ENCODE measurements around the gene YDJC.
"Not testable (repeated sequence)": the region's sequence is repeated elsewhere in the genome, so short reads cannot be mapped to it uniquely, and the experiment has no call there.

YDJC gene

DNA sequence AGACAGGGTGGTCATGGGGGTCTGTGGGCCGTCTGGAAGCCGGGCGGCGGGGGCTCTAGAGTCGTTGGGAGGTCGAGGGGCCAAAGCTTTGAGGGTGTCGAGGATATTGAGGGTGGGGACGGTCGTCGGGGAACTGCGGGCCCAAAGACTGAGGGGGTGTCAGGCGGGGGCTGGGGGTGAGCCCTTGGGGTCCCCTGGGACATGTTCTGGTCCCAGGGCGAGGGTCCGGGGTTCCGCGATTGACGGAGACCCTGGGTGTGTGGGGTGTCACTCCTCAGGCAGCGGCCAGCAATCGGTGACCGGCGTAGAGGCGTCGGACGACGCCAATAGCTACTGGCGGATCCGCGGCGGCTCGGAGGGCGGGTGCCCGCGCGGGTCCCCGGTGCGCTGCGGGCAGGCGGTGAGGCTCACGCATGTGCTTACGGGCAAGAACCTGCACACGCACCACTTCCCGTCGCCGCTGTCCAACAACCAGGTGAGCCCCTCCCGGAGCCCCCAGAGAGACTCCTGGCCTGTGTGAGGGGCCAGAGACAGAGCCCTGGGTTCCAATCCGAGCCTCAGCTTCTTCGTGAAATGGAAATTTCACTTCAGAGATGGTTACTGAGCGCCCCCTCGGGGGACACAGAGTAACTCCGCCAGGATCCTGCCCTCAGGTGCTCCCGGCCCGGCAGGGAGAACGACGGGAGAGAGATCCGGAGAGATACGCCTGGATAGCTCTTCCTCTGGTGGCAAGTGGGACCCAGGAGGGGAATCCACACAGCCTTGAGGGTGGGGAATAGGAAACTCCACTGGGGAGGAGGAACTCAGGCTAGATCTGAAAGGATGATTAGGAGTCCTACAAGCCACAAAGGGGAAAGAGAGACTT, 13.0 kb upstream of the YDJC start:
- Mint-ChIP-seq H3K36me3 (peaks cover 6% of the 10 kb centered on the region), H3K27me3 (no peaks in the 10 kb centered on the region), H3K4me3 (peak overlapping the region; percentile 78), H3K9me3 (no peaks in the 10 kb centered on the region), H3K4me1 (peaks cover 16% of the 10 kb centered on the region), H3K27ac (peak overlapping the region; percentile 22)
- ATAC-seq (ENCODE audit: low read depth) (peak; percentile 7), DNase-seq (ENCODE audit: low spot score in 2 of 2) (peak; percentile 52 to 62)

DNA sequence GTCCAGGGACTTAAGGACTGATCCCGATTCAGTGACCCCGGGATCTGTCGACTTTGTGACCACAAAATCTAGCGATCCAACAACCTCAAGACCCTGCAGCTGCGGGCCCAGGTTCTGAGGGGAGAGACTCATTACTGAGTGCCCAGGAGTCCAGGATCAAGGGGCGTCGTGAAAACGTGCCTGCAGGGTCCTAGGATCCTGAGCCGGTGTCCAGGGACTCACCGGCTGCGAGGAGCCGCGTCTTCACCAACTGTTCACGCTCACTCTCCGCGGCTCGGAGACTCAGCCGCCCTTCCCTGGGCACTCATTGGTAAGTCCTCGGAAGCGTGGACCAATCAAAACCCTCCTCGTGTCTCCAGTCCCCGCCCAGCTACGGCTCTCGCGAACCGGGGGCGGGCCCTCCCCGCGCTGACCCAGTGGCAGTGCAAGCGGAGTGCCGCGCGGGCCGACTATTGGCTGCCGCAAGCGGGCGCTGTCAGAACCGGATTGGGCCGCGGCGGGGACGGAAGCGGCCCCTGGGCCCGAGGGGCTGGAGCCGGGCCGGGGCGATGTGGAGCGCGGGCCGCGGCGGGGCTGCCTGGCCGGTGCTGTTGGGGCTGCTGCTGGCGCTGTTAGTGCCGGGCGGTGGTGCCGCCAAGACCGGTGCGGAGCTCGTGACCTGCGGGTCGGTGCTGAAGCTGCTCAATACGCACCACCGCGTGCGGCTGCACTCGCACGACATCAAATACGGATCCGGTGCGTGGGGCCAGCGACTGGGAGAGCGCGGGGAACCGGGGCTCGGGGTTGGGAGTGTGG, 12.2 kb upstream of the YDJC start, which contains the start of gene SDF2L1:
SDF2L1 (plus strand) TSS at position 514 of the 795 bp plus-strand sequence; CDS start at position 549, 35 bp downstream.
- ATAC-seq (ENCODE audit: low read depth) (peak; percentile 95), DNase-seq (ENCODE audit: low spot score in 2 of 2) (peak; percentile 95 to 97)
- Mint-ChIP-seq H3K4me3 (peak within 1 kb of the TSS; percentile 78), H3K27me3 (no peaks in the 10 kb centered on the region), H3K4me1 (peaks cover 16% of the 10 kb centered on the region), H3K9me3 (no peaks in the 10 kb centered on the region), H3K27ac (peak within 1 kb of the TSS; percentile 22), H3K36me3 (peaks cover 6% of the 10 kb centered on the region)

DNA sequence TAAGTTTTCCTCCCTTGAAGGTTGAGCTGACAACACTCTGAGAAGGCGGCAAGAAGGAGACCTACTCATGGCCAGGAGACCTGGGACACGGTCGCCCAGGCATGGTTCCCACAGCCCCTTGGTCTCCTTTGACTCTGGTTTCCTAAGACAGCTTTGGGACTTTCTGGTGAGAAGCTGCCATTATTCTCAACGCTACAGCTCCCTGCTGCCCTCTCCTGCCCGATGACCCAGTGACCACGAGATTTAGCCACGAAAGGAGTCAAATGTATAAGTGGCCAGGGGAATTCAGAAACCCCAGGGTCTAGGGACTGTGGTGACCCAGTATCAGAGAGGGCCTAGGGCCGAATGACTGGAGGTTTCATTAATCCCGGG, 11.6 kb upstream of the YDJC start:
- no peak for ATAC-seq (ENCODE audit: low read depth)
- no peak overlapping the region for H3K27ac Mint-ChIP-seq
- no peaks in the 10 kb centered on the region for H3K27me3 Mint-ChIP-seq
- peaks cover 11% of the 10 kb centered on the region for H3K4me1 Mint-ChIP-seq
- DNase-seq (ENCODE audit: low spot score in 2 of 2), result no peak
- H3K9me3 Mint-ChIP-seq, result no peaks in the 10 kb centered on the region
- peaks cover 4% of the 10 kb centered on the region for H3K36me3 Mint-ChIP-seq
- H3K4me3 Mint-ChIP-seq, result peak overlapping the region; percentile 78

GRCh38 chr22:21640810-21641209, 11.0 kb upstream of the YDJC start:
- H3K4me3 Mint-ChIP-seq, result no peak overlapping the region
- ATAC-seq (ENCODE audit: low read depth) (no peak), DNase-seq (ENCODE audit: low spot score in 2 of 2) (no peak)
- no peak overlapping the region for H3K27ac Mint-ChIP-seq
- peaks cover 10% of the 10 kb centered on the region for H3K4me1 Mint-ChIP-seq
- no peaks in the 10 kb centered on the region for H3K27me3 Mint-ChIP-seq
- no peaks in the 10 kb centered on the region for H3K9me3 Mint-ChIP-seq
- peaks cover 4% of the 10 kb centered on the region for H3K36me3 Mint-ChIP-seq

DNA sequence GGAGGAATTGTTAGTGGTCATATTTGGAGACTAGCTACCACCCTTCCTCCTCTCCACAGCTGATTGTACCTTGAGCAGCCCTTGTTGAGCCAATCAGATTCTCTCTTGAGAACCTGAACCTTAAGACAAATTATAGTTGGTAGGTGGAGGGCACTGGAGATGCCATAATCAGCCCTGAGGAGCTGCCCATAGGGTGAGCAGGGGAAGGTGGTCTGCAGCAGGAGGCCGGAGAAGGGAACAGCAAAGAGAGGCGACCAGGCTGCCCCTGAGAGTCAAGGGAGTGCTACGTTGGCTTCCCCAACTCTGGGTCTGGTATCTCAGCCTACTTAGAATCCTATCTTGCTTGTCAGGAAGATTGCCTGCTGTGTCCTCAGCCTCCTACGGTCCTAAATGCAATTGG, 9.5 kb upstream of the YDJC start:
- Mint-ChIP-seq H3K4me1 (peaks cover 10% of the 10 kb centered on the region), H3K27me3 (no peaks in the 10 kb centered on the region), H3K36me3 (peaks cover 4% of the 10 kb centered on the region), H3K4me3 (no peak overlapping the region), H3K9me3 (no peaks in the 10 kb centered on the region), H3K27ac (no peak overlapping the region)
- ATAC-seq (ENCODE audit: low read depth), result no peak
- DNase-seq (ENCODE audit: low spot score in 2 of 2), result no peak

DNA sequence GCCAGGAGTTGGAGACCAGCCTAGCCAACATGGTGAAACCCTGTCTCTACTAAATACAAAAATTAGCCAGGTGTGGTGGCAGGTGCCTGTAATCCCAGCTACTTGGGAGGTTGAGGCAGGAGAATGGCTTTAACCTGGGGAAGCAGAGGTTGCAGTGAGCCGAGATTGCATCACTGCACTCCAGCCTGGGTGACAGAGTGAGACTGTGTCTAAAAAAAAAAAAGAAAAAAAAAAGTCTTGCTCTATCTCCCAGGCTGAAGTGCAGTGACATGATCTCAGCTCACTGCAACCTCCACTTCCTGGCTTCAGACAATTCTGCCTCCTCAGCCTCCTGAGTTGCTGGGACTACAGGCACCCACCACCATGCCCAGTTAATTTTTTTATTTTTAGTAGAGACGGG, 7.6 kb upstream of the YDJC start:
- not testable (repeated sequence) for H3K4me1 Mint-ChIP-seq; H3K9me3 Mint-ChIP-seq; ATAC-seq (ENCODE audit: low read depth)

GRCh38 chr22:21636629-21637218, 6.9 kb upstream of the YDJC start:
- Mint-ChIP-seq H3K4me3 (no peak overlapping the region), H3K9me3 (no peaks in the 10 kb centered on the region), H3K4me1 (peaks cover 9% of the 10 kb centered on the region), H3K27me3 (no peaks in the 10 kb centered on the region), H3K27ac (no peak overlapping the region), H3K36me3 (no peaks in the 10 kb centered on the region)
- ATAC-seq (ENCODE audit: low read depth) (no peak), DNase-seq (ENCODE audit: low spot score in 2 of 2) (no peak)

More for the DNA sequence above, 7.6 kb upstream of the YDJC start:
- H3K4me3 Mint-ChIP-seq; H3K36me3 Mint-ChIP-seq; H3K27ac Mint-ChIP-seq; H3K27me3 Mint-ChIP-seq; DNase-seq (ENCODE audit: low spot score in 2 of 2): not testable (repeated sequence)

- DNase-seq (ENCODE audit: low spot score in 2 of 2) (no peak), ATAC-seq (ENCODE audit: low read depth) (no peak)
- Mint-ChIP-seq H3K36me3 (no peaks in the 10 kb centered on the region), H3K27ac (no peak overlapping the region), H3K27me3 (no peaks in the 10 kb centered on the region), H3K9me3 (no peaks in the 10 kb centered on the region), H3K4me1 (peaks cover 12% of the 10 kb centered on the region), H3K4me3 (no peak overlapping the region)
Observed at GRCh38 chr22:21635771-21636510, 6.1 kb upstream of the YDJC start.

DNA sequence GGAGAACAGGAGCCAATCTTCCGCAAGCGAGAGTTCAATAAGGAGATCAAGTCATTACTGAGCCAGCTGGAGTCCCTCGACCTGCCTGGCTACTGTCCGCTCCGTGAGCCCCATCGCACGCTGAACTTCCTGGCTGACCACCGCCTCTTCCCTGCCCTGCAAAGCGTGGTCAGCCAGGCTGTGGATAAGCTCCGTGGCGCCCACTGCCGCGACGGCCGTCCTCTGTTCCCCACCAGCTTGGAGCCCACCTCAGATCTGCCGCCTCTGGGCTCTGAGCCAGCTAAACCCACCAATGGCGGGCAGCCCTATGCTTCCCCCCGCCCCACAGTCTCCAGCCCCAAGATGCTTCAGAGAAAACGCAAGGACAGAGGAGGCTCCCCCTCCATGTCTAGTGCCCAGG, 5.0 kb upstream of the YDJC start:
- Mint-ChIP-seq H3K9me3 (no peaks in the 10 kb centered on the region), H3K4me3 (no peak overlapping the region), H3K4me1 (peaks cover 13% of the 10 kb centered on the region), H3K27me3 (no peaks in the 10 kb centered on the region), H3K36me3 (no peaks in the 10 kb centered on the region), H3K27ac (no peak overlapping the region)
- ATAC-seq (ENCODE audit: low read depth) (no peak), DNase-seq (ENCODE audit: low spot score in 2 of 2) (no peak)

GRCh38 chr22:21634081-21634480, 4.3 kb upstream of the YDJC start:
- H3K4me1 Mint-ChIP-seq, result peaks cover 14% of the 10 kb centered on the region
- no peak overlapping the region for H3K4me3 Mint-ChIP-seq
- ATAC-seq (ENCODE audit: low read depth) (no peak), DNase-seq (ENCODE audit: low spot score in 2 of 2) (no peak)
- no peaks in the 10 kb centered on the region for H3K27me3 Mint-ChIP-seq
- no peaks in the 10 kb centered on the region for H3K9me3 Mint-ChIP-seq
- no peak overlapping the region for H3K27ac Mint-ChIP-seq
- peaks cover 2% of the 10 kb centered on the region for H3K36me3 Mint-ChIP-seq

DNA sequence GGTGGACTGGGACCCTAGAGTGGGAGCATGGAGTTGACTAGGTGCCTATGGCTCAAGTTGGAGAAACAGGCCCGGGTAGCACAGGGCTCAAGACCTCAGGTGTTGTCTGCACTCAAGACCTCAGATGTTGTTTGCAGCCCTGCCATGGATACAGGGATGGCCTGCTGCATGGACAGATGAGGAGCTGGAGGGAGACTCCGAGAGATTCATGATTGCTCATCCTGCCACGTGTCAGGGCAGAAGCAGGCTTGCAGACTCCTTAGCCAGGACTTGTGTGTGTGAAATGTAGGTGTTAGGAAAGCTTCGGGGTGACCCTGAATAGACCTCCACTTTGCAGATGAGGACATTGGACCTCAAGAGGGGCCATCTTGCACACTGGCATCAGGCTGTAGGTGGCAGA, 3.7 kb upstream of the YDJC start:
- ATAC-seq (ENCODE audit: low read depth) (no peak), DNase-seq (ENCODE audit: low spot score in 2 of 2) (no peak)
- Mint-ChIP-seq H3K4me3 (no peak overlapping the region), H3K27ac (no peak overlapping the region), H3K4me1 (peaks cover 15% of the 10 kb centered on the region), H3K9me3 (no peaks in the 10 kb centered on the region), H3K36me3 (peaks cover 2% of the 10 kb centered on the region), H3K27me3 (no peaks in the 10 kb centered on the region)

GRCh38 chr22:21632931-21633330, 3.1 kb upstream of the YDJC start:
- DNase-seq (ENCODE audit: low spot score in 2 of 2) (no peak), ATAC-seq (ENCODE audit: low read depth) (no peak)
- Mint-ChIP-seq H3K4me3 (no peak overlapping the region), H3K27me3 (no peaks in the 10 kb centered on the region), H3K4me1 (peaks cover 20% of the 10 kb centered on the region), H3K27ac (no peak overlapping the region), H3K9me3 (no peaks in the 10 kb centered on the region), H3K36me3 (peaks cover 7% of the 10 kb centered on the region)

DNA sequence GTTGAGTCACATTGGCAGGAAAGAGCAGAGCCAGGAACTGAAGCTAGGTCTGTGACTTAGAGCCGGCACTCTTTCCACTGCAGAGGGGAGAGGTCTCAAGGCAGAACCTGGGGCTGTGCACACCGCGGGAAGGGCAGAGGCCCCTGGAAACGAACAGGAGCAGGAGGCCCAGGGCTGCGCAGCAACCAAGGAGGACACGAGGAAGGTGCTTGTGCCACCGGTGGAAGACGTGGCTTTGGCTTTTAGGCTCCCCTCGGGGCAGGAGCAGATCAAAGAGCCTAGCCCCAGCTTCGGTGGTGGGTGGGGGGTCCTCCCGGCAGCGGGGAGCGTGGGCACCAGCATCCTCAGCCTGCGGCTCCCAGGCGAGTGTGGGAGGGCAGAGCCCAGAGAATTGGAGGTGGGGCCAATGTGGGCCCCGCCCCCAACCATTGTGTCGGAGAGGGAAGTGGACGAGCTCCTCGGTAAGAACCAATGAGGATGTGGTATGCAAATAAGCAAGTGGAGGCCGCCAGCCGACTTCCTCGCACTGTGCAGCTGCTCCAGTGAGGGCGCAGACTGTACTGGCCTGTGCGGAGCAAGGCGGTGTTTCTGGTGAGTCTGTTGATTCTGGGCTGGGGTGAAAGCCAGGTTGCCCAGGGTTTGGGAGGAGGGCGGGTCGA, 2.5 kb upstream of the YDJC start, which contains the start of gene CCDC116:
CCDC116 (plus strand) TSS at position 524 of the 659 bp plus-strand sequence. CDS start 422 bp downstream, outside the sequence.
- ATAC-seq (ENCODE audit: low read depth) (peak; percentile 17), DNase-seq (ENCODE audit: low spot score in 2 of 2) (peak in 1 of 2 donors; percentile 28)
- no peaks in the 10 kb centered on the region for H3K27me3 Mint-ChIP-seq
- no peaks in the 10 kb centered on the region for H3K9me3 Mint-ChIP-seq
- peaks cover 20% of the 10 kb centered on the region for H3K4me1 Mint-ChIP-seq
- no peak within 1 kb of the TSS for H3K27ac Mint-ChIP-seq
- no peak within 1 kb of the TSS for H3K4me3 Mint-ChIP-seq
- peaks cover 7% of the 10 kb centered on the region for H3K36me3 Mint-ChIP-seq
